Measurements from ENCODE around the gene BBS9.
"Not testable (repeated sequence)": the region's sequence is repeated elsewhere in the genome, so short reads cannot be mapped to it uniquely, and the experiment has no call there.

Gene BBS9

GRCh38 chr7:33278095-33278494, 148.7 kb downstream of the BBS9 start:
- no peak for DNase-seq (ENCODE audit: low read depth)

GRCh38 chr7:33286501-33286900, 157.1 kb downstream of the BBS9 start:
- DNase-seq (ENCODE audit: low read depth) = no peak

DNA sequence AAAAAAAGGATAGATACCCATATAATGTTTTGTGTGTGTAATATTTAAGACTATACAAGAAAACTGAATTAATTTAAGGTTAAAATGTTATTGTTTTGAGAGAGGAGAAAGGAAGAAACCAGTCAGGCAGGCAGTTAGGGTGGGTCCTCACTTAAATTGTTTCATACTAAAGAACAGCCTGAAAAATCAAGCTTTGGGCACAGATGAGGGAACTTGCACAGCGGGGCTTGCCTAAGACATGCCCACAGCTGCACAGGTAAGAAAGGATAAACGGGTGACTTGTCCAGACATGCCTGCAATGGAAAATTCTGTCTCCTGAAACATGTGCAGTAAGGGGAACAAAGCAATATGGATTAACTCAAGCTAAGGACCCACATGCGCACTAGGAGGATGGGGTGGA, 158.4 kb downstream of the BBS9 start:
- no peak for DNase-seq (ENCODE audit: low read depth)

DNA sequence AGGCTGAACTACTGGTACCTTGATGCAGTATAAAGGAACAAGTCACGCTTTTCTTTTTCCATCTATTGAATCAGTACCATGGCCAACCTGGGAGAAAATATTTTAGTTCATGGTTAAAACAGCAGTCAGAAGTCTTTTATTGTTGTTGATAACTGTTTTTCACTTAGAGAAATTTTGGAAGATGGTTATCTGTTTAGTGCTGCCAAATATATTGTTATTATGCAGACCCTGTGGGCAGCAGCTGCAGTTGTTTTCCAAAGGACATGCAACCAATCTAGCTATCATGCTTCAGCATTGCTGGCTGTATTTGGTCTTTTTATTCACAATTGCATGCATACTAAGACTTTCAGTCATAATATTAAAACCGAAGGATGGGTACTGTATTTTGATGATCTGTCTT, 169.5 kb downstream of the BBS9 start:
- DNase-seq (ENCODE audit: low read depth) = no peak

DNA sequence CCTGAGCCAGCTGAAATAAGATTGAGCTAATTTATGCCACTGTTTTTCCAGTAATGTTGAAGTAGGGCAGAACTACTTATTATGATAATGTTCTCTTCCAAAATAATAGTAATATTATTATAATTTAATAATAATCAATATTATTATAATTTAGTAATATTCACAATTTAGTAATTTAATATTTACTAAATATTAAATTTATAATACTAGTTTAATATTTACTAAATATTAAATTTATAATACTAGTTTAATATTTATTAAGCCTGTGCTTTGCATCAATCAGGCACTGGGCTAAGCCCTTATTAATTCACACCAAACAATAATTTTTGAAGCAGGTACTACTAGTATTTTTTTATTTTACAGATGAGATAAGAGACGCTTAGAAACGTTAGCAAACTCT, 170.1 kb downstream of the BBS9 start:
- DNase-seq (ENCODE audit: low read depth) = no peak

DNA sequence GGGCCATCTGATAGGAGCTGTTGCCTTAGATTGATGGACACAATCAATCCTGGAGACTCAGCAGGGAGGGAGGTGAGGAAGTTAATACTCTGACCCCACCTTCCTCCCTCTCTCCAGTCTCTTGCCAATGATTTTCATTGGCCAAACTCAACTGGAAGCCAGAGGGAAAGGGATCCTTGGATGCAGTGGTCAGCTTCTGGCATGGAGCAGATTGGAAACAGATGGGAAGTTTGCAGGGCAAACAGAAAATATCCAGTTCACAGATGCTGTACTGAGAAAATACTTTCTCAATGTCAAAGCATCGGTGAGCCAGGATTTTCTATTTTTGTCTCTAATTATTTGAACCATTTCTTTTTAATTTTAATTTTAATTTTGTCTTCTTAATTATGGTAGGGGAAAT, 170.8 kb downstream of the BBS9 start:
- DNase-seq (ENCODE audit: low read depth) = no peak

DNA sequence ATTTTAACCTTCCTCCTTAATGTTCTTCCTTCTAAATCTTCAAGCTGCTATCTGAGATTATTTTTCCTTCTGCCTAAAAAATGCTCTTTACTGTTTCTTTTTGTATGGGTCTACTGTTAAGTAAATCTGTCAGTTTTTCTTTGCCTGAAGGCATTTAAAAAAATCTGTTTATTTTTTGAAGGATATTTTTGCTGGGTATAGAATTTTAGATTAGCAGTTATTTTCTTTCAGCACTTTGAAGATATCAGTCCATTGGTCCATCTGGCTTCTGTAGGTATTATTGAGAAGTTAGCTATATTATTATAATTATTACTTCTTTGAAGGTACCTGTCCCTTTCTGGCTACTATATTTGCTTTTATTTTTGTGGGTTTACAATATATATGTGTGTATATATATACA, 171.4 kb downstream of the BBS9 start:
- no peak for DNase-seq (ENCODE audit: low read depth)

- DNase-seq (ENCODE audit: low read depth) = not testable (repeated sequence)
These were observed 174.7 kb downstream of the BBS9 start for GRCh38 chr7:33303978-33304557.

- no peak for DNase-seq (ENCODE audit: low read depth)
These were observed 177.8 kb downstream of the BBS9 start for GRCh38 chr7:33307205-33307604.

- no peak for DNase-seq (ENCODE audit: low read depth)
These were observed 181.2 kb downstream of the BBS9 start for GRCh38 chr7:33310546-33310945.

- DNase-seq (ENCODE audit: low read depth) = no peak
These were observed 196.6 kb downstream of the BBS9 start for GRCh38 chr7:33325754-33326484.

DNA sequence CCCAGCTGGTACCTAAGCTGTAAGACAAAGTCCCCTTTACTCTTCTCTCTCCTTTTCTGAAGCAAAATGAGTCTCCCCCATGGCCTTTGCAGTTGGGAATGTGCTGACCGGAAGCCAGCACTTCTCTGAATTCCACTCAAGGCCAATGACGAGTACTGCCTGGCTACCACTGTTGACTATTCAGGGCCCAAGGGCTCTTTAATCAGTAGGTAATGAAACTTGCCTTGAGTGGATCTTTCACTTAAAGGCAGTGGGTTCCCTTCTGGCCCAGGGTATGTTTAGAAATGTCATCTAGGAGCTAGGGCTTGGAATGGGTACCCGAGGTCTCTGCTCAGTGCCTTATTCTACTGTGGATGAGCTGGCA, 197.1 kb downstream of the BBS9 start:
- DNase-seq (ENCODE audit: low read depth) = no peak

DNA sequence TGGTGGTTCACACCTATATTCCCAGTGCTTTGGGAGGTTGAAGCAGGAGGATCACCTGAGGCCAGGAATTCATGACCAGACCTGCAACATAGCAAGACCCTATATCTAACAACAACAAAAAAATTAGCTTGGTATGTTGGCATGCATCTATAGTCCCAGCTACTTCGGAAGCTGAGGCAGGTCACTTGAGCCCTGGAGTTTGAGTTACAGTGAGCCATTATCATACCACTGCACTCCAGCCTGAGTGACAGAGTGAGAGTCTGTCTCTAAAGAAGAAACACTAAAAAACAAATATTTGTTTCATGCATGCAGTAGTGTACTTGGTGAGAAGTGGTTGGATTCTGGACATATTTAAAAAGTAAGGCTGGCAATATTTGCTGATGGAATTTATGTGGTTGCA, 198.1 kb downstream of the BBS9 start:
- no peak for DNase-seq (ENCODE audit: low read depth)

GRCh38 chr7:33334349-33334748, 205.0 kb downstream of the BBS9 start:
- DNase-seq (ENCODE audit: low read depth) = no peak

DNA sequence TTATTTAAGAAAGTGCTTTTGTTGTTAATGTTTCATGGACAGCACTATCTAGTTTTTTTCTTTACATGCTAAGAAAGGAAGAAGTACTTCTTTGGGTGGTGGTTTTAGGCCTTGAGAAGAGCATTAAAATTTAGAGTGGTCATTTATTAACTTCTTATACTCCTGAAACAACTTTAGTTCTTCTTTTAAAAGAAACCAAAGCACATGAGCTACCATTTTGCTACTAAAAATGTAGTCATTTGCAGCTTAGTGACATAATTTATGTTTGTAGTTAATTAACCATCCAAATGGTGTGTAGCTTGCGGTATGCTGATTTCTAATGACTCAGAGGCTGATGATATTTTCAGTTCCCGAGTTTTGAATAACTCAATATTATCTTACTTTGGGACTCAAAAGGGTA, 207.5 kb downstream of the BBS9 start:
- no peak for DNase-seq (ENCODE audit: low read depth)

DNA sequence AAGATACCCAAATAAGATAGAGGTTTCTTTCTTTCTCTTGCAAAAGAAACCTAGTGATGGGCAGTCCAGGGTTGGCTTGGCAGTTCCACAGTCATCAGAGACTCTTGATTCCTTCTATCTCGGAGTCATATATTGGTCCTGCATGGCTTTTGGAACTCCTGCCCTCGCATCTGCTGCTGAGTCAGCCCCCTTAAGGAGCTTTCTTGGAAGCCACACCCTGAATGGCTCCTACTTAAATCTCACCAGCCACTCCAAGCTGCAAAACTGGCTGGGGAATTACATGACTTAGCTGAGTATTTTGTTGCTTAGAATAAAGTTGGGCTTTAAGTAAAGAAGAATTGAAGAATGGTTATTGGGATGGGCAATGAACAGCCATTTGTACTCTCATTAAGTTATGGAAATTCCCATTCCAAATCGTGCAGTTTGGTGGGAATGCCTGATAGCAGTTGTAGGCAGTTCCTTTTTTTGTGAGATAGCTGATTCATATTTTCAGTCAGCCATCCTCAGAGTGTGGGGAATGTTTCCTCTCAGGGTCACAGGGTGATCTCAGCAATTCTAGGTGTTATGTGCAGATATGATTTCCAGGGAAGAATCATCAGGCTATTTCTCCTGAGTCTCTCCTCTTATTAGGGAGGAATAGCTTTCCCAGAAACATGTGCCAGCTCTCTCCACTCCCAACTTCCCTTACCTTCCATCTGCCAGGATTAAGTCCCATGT, 209.9 kb downstream of the BBS9 start:
- DNase-seq (ENCODE audit: low read depth) = no peak

DNA sequence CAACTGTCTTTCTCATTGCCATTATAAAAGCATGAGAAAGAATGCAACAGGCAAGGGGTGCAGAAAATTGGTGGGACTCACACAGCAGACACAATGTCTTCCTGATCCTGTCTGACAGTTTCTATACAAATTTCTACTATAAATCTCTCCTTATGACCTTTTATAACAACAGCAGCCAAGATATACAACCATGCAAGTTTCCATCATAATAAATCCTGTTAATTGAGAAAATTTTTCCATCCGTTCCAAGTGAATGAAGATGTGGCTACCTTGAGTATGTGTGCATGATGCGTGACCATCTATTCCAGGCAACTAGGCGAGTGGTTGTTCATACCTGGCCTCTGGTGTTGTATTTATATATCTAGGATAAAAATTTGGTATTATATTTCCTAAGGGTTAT, 216.7 kb downstream of the BBS9 start:
- no peak for DNase-seq (ENCODE audit: low read depth)

GRCh38 chr7:33350577-33350976, 221.2 kb downstream of the BBS9 start:
- no peak for DNase-seq (ENCODE audit: low read depth)

DNA sequence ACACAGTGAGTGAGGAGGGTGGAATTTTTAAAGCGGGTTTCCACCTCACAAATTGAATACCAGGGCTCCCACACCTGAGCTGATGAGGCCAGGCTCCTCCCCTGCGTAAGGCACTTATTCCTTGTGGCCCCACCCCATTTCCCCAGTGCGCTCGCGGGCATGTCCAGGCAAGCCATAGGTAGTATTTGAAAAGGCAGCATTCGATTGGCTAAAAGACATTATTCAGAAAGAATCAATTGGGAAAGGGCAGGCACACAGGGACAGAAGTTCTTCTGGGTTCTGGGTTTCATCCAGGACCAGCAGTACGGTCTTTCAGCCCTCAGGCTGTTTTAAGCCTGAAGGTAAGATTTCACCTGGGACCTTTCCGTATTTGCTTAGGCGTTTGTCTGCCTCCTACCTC, 222.3 kb downstream of the BBS9 start:
- DNase-seq (ENCODE audit: low read depth) = no peak

- no peak for DNase-seq (ENCODE audit: low read depth)
These were observed 224.8 kb downstream of the BBS9 start for GRCh38 chr7:33354201-33354600.

- no peak for DNase-seq (ENCODE audit: low read depth)
These were observed 226.0 kb downstream of the BBS9 start for GRCh38 chr7:33355386-33355785.

DNA sequence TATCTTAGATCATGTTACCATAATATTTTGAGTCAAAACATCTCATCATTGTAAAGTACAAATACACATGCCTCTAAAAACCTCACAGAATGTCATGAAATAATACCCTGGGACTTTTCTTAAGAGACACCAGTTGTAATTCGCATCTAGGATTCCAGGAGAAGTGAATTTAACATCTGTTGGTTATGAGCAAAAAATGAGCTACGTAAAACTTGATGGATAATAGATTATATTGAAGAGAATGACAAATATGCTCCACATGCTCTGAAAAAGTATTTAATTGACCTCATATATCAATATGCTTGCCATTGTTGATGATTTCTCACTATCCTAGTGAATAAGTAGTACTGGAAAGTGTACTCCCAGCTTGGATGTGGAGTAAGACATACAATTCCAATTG, 227.0 kb downstream of the BBS9 start:
- DNase-seq (ENCODE audit: low read depth) = no peak

GRCh38 chr7:33357846-33358245, 228.5 kb downstream of the BBS9 start:
- no peak for DNase-seq (ENCODE audit: low read depth)

DNA sequence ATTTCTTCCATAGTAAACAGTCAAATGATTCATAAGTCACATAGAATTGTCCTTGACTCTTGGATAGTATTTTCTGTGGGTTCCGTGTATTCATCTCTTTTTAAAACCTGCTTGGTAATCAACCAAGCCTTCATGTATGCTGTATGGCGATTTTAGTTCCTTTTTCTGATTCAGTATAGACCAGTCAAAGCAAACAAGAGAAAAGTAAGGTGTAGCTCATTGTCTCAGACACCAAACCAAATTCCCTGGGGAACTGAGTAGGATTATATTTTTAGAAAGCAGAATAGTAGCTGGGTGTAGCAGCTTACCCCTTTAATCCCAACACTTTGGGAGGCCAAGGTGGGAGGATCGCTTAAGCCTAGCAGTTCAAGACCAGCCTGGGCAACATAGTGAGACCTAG, 240.5 kb downstream of the BBS9 start:
- DNase-seq (ENCODE audit: low read depth) = no peak
